Muscle of arm (tissue), 12 donors: ENCODE measurements around the gene CFAP97D2. TPM values are rescaled to one million over a fixed set of nuclear protein-coding genes. Genes with fewer than 3 reads are reported as not detected.
"Not testable (repeated sequence)": the region's sequence is repeated elsewhere in the genome, so short reads cannot be mapped to it uniquely, and the experiment has no call there.

Experiments used
- DNase-seq: peaks from one replicate; pipeline ENCODE4 v3.0.0-alpha.2; 2013
- polyA plus RNA-seq, 12 donors: library from polyadenylated mRNA; unstranded; fragments of 120-200 nt; gene quantifications; one replicate each; pipeline ENCODE4 v1.2.1, GENCODE V29; 2013; ENCODE audit not compliant: insufficient read length in 12 of 12

Gene CFAP97D2
- polyA plus RNA-seq, 12 donors: not detected

DNA sequence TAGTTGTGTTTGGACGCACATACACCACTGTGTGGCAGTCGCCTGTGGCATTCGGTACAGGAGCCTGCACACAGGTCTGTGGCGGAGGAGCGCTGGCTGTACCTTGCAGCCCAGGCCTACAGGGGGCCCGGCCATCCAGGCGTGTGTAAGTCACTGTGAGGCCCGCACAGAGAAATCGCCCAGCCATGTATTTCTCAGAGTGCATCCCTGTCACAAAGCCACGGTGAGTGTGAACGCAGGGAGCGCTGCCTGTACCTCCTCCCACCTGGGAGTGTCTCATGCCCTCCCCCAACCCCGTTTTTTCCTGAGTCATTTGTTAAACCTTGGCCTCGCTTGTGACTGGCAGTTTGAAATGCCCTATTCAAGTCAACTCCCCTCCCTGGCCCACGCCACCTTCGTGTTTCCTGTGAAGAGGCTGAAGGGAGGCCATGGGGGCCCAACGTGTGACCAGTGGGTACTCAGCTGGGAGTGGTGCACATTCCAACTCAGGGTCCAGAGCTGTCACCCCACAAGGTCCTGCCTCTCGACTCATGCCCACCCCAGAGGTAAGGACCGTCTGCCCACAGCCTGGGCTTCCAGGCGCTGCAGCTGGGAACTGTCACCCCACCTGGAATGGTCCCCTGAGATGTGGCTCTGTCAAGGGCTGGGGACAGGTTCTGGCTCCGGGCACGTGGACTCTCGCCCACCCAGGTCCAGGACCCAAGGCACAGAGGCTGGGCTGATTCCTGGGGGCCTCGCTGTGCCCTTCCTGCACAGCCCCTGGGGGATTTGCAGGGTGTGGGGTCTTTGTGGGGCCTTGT is 35.1 kb upstream of the CFAP97D2 start:
- no peak for DNase-seq

DNA sequence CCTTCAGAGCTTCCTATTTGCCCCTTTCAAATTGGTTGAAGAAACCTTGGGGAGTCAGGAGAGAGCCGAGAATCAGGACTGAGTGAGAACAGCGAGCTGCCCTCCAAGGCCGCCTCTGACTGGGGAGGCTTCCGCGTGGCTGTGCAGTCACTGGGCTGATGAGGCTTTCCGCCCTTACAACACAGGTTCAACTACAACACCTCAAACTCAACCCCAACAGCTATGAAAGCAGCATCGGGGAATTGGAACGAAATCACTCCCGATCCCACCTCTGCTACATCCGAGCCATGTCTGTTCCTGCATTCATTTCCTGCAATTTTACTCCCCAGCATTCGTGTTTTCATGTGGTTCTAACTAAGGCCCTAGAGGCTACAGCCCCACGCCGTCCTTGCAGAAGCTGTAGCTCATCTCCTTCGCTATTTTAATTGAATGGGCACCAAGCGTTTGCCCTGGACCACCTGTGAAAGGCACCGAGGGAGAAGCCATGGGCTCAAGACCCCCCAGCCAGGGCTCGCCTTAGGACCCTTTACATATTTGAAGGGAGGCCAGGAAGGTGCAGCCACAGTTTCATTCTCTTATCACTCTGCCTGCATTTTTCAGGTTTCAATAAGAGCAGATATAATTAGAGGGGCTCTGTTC is 34.3 kb upstream of the CFAP97D2 start:
- DNase-seq: no peak

DNA sequence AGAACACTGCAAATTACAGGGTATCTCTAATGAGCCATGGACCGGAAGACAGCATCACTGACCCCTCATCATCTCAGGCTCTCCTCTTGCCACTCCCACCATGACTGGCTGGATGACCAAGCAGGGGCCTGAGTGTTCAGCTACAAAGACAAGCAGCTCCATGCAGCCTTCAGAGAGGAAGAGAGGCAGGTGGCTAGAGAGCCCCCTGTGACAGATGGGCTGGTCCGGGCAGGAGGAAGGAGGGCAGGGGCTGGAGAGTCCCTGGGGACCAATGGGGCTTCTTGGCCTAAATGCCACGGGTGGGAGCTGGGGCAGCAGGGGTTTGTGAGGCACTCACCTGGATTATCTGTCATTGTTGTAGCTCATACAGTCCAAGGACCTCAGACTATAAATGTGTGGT is 33.8 kb upstream of the CFAP97D2 start:
- DNase-seq: no peak

DNA sequence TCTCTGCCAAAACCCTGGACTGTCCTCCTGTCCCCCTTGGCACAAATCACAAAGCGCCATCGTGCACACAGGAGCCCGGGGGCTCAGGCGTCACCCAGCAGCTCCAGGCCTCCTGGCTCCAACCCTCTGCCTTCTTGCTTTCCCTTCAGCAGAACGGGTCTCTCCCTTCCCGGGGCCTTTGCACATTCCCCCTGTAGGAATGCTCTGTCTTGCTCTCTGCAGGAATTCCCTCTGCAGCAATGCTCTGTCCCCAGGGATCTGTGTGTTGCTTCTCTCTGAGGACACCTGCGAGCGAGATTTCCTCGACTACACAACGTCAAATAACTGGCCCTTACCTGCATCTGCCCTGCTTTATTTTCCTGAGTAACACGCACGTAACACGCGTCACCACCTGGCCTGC is 33.3 kb upstream of the CFAP97D2 start:
- no peak for DNase-seq

DNA sequence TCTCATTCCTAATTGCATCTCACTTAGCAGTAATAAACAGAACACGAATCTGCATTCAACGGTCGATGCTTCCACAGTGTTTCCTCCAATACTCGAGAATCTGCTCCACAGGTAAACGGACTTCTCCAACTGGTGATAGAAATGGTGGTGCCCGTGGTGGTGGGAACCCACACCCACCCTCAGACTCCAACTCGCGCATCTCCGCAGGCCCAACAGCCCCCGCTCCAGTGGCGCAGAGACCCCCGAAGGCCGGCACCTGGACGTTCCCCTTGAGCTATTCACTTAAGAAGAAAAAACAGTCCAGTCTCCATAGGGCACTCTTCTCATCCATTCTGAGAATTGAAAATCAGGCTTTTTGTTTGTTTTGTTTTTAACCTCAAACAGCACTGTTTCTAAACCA is 32.9 kb upstream of the CFAP97D2 start:
- DNase-seq: no peak

DNA sequence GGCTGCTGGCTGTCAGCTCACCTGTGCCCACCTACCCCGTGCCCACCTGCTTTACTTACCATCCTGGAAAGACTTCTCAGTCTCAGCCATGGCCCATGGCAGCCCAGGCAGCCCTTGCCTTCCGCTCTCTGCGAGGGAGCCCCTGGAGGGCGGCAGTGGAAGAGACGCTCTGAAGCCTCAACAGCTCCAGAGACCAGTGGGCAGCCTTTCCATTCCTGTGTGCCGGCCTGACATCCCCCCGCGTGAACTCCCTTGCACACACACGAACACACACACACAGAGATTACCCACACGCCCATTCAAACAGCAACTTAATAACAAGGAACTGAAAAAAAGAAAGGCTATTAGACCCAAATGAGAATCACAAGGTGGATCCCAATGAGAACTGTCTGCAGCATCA is 32.4 kb upstream of the CFAP97D2 start:
- DNase-seq: no peak

DNA sequence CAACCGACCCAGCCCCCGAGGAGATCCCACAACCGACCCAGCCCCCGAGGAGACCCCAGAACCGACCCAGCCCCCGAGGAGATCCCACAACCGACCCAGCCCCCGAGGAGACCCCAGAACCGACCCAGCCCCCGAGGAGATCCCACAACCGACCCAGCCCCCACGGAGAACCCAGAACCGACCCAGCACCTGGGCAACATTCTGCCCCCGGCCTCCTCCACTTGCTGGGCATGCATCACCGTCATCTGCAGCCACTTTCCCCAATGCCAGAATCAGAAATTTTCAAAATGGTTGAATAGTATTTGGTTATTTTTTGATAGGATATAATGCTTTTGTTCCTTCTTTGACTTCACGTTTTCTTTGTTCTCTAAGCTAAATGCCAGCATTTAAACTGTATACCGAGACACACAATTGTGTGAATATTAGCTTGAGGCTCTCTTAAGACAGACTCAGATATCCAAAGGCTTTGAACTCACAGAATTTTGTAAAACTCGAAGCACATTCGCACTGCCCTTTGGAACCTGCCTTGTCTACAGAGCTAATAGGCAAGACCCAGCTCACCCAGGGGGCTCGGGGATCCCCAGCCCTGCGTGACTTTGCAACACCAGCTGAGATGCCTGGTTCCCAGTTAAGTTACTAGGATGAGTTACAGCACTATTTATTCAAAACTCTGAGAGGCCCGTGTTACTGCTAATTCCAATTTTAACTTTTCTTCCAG is 31.1 kb upstream of the CFAP97D2 start:
- DNase-seq: no peak

DNA sequence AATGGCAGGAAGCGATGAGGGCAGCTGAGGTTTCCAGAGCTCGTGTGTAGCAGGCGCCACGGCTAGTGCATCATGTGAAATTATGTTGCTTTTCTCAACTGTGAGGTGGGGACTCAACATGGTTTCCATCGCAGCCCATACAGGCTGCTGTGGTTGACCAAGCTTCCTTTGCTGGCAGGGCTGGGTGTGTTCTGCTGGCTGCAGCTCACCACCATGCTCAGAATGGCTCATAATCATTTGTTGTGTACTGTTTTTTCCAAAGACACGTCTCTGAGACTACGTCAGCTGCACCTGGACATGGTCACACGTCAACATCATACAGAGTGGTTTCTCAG is 30.6 kb upstream of the CFAP97D2 start:
- no peak for DNase-seq

DNA sequence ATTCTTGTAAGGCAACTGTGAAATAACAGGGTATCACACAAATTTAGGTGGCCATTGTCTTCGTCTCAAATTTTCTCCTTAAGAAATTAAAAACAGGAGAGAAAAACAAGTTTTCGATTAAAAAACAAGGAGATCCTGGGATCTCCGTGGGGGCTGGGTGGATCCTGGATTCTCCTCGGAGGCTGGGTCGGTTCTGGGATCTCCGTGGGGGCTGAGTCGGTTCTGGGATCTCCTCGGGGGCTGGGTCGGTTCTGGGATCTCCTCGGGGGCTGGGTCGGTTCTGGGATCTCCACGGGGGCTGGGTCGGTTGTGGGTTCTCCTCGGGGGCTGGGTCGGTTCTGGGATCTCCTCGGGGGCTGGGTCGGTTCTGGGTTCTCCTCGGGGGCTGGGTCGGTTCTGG is 30.2 kb upstream of the CFAP97D2 start:
- DNase-seq: not testable (repeated sequence)

DNA sequence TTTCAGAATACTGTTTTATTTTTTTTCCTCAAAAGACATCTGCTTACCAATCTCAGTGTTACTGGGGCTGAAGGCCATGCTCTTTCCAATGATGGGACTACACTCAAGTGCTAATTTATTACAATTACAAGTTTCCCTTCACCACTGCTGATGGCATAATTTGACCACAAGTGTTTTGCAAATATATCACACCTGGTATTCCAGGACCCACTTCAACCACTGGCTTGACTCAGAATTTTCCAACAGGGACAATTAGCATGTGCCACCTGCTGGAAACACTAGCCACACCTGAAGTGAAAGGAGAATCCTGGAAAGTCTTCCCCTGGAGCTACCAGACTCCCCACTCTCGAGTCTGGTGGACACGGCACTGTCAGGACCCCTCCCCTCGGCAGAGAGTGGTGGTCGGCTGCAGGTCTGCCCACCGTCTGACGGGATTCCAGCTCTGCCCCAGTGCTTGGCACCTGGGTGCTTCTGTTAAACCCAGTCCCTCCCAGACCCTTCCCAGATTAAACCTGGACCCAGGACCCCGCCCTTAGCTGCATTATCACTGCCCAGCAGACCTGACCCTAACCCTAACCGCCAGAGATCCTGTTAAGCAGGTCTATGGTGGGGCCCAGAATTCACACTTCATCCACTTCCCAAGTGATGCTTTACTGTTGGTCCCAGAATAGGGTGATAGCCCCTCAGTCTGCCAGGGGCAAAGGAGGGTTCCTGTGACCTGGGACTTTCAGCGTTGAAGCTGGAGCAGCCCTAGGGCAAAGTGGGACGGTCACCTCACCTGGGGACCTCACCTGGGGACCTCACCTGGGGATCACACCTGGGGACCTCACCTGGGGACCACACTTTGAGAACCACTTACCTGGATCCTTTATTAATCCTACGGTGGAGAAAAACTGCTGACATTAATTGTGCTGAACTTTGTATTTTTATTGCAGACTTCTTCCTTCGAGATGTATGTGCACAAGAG is 29.0 kb upstream of the CFAP97D2 start:
- no peak for DNase-seq

DNA sequence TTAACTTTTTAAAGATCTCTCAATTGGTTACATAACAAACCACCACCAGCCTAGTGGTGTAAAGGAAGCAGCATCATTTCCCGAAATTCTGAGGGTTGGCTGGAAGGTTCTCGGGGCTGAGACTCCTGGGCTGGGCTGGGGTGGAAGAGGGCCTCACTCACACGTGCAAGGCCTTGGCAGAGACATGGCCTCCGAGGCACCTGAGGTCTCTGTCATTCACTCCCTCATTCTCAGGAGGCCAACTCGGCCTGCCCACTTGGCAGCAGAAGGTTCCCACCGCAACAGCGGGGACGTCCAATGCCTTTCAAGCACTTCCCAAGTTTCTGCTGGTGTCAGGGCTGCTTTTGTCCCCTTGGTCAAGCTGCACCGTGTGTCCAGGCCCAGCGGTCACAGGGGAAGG is 28.0 kb upstream of the CFAP97D2 start:
- no peak for DNase-seq

DNA sequence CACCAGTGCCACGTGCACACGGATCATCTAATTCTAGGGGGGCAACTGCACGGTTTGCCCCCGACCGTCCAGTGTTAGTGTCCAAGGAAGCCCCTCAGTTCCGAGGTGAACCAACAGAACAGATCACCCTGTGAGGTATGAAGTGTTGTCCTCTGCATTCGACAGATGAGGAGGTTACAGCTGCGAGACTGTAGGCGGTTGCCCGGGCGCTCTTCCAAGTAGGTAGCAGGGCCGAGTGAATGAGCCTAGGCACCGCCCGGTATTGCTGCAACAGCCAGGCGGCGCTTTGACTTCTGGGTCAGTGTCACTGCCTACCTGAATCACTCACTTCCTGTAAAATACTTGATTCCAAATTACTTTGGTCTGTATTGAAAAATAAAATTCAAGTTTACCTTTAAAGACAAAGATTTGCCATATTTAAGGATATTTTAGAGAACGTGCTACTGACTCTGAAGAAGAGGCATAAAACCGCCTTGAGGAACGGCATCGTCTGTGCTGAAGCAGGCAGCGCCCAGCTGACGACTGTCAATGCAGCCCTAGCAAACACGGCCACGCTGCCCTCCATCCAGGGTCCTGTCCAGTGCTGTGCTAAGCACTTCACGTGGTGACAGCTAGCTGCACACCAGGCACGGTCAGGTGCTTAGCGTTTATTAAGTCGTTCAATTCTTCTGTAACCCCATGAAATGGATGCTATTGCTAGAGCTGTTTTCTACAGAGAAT is 27.3 kb upstream of the CFAP97D2 start:
- no peak for DNase-seq

- DNase-seq: no peak
Measured at GRCh38 chr13:114152285-114152645, 26.8 kb upstream of the CFAP97D2 start.

- no peak for DNase-seq
Measured at GRCh38 chr13:114152831-114153371, 26.2 kb upstream of the CFAP97D2 start.

DNA sequence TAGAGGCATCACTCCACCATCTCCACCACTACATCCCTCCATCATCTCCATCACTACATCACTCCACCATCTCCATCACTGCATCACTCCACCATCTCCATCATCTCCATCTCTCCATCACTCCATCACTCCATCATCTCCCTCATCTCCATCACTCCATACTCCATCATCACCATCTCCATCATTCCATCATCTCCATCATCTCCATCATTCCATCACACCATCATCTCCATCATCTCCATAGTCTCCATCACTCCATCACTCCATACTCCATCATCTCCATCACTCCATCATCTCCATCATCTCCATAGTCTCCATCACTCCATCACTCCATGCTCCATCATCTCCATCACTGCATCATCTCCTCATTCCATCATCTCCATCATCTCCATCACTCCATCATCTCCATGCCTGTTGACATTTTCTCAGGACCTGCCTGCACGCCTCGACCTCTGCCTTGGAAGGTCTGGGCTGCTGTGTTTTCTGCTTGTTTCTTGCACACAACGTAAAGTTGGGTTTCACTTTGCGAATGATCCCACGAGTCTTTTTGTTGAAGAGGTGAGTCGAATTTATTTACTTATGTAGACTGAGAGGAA is 25.5 kb upstream of the CFAP97D2 start:
- no peak for DNase-seq

GRCh38 chr13:114154476-114154875 is 24.6 kb upstream of the CFAP97D2 start:
- DNase-seq: no peak

DNA sequence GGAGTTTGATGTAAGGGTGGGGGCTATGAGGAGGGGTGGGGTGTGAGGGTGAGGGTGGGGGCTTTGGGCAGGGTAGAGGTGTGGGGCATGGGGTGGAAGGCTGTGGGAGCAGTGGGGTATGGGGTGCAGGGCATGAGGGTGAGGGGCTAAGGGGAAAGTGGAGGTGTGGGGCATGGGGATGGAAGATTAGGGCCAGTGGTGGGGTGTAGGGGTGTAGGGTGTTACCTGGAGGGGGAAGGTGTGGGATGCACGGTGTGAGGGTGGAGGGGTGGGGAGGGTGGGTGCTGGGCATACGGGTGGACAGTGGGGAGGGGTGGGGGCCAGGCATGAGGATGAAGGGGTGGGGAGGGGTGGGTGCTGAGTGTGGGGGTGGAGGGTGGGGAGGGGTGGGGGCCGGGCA is 23.7 kb upstream of the CFAP97D2 start:
- no peak for DNase-seq

DNA sequence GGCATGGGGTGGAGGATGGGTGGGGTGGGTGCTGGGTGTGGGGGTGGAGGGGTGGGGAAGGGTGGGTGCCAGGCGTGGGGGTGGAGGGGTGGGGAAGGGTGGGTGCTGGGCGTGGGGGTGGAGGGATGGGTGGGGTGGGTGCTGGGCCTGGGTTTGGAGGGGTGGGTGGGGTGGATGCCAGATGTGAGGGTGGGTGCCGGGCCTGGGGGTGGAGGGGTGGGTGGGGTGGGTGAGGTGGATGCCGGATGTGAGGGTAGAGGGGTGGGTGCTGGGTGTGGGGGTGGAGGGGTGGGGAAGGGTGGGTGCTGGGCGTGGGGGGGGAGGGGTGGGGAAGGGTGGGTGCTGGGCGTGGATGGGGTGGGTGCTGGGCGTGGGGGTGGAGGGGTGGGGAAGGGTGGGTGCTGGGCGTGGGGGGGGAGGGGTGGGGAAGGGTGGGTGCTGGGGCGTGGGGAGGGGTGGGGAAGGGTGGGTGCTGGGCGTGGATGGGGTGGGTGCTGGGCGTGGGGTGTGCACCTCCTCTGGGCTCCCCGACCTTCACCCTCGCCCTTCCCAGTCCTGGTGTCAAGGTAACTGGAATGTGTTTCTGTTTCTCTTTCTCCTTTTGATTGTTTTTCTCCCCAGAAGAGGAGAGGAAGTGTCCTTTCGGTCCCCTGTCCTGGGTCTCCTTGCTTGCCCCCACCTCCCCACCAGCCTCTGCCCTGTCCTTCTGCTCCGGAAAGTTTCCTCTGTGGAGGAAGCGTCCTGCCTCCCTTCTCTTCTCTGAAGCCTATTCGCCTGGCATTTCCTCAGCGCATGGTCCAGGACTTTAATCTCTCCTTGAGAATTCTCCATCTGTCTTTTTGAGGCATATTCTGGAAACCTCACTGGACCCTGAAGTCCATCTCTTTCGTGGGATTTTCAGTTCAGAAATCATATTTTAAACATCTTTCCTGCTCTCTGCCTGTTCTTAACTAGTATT is 22.9 kb upstream of the CFAP97D2 start:
- no peak for DNase-seq

DNA sequence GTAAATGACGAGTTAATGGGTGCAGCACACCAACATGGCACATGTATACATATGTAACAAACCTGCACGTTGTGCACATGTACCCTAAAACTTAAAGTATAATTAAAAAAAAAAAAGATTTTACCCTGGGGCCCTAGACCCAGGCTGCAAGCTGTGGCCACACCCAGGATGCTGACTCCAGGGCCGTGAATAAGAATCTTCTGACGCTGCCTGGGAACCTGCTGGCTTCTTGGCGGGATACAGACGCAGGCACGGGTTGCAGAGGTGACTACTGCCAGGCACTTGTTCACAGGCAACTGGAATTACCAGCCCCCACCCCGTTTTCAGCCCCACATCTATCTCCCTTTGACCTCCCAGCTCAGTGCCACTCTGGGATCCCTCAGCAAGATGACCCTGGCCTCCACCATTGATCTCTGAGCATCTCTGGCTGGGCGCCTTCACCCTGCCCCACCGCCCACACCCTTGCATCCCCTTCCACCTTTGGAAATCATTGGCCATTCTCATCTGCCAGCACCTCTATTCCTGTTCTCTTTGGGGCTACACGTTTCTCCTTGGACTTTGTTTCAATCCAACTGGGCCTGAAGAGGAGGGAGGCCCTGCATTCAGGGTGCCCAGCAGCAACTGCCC is 21.1 kb upstream of the CFAP97D2 start:
- DNase-seq: no peak
